ENCODE results near the gene GPC3.
"Not testable (repeated sequence)": the region's sequence is repeated elsewhere in the genome, so short reads cannot be mapped to it uniquely, and the experiment has no call there.

Gene GPC3

GRCh38 chrX:133985164-133985966 is at the start of gene GPC3:
GPC3 (minus strand) TSS chrX:133985594.
- peak; percentile 69 for DNase-seq

GRCh38 chrX:134032441-134032840 is 47.0 kb upstream of the GPC3 start:
- peak; percentile 1 for DNase-seq

- peak; percentile 33 for DNase-seq
Observed at GRCh38 chrX:134026565-134027311, 41.3 kb upstream of the GPC3 start.

GRCh38 chrX:134025986-134026545 is 40.7 kb upstream of the GPC3 start:
- no peak for DNase-seq

- no peak for DNase-seq
Observed at GRCh38 chrX:134024686-134025377, 39.4 kb upstream of the GPC3 start.

- DNase-seq = no peak
Observed at GRCh38 chrX:134023851-134024281, 38.5 kb upstream of the GPC3 start.

- DNase-seq = no peak
Observed at GRCh38 chrX:134020910-134021309, 35.5 kb upstream of the GPC3 start.

- no peak for DNase-seq
Observed at GRCh38 chrX:134019567-134020206, 34.3 kb upstream of the GPC3 start.

GRCh38 chrX:134016309-134016708 is 30.9 kb upstream of the GPC3 start:
- not testable (repeated sequence) for DNase-seq

- DNase-seq = not testable (repeated sequence)
Observed at GRCh38 chrX:134015510-134015909, 30.1 kb upstream of the GPC3 start.

GRCh38 chrX:134013524-134013923 is 28.1 kb upstream of the GPC3 start:
- DNase-seq = no peak

GRCh38 chrX:134013092-134013497 is 27.7 kb upstream of the GPC3 start:
- DNase-seq = no peak

- DNase-seq = no peak
Observed at GRCh38 chrX:134010690-134011089, 25.3 kb upstream of the GPC3 start.

GRCh38 chrX:134007716-134008115 is 22.3 kb upstream of the GPC3 start:
- no peak for DNase-seq

GRCh38 chrX:134006484-134007161 is 21.2 kb upstream of the GPC3 start:
- no peak for DNase-seq

GRCh38 chrX:134004084-134004483 is 18.7 kb upstream of the GPC3 start:
- no peak for DNase-seq

GRCh38 chrX:134002921-134003615 is 17.7 kb upstream of the GPC3 start:
- DNase-seq = no peak

GRCh38 chrX:134000260-134001245 is 15.2 kb upstream of the GPC3 start:
- DNase-seq = no peak

- no peak for DNase-seq
Observed at GRCh38 chrX:133999031-133999705, 13.8 kb upstream of the GPC3 start.

- no peak for DNase-seq
Observed at GRCh38 chrX:133995759-133996158, 10.4 kb upstream of the GPC3 start.

Data from NCI-H446 treated with DMSO at 0.1 percent for 48 hours (cell line).